ENCODE data around the gene TP53BP2. TPM values are rescaled to one million over a fixed set of nuclear protein-coding genes. Genes with fewer than 3 reads are reported as not detected.

Gene TP53BP2
- total and polyA plus RNA-seq, 10 of the 15 experiments (the other 5 are each of a cell fraction or from before 2014, with no cell fraction given) = 1.6 to 13.7 (median 5.6) TPM

GRCh38 chr1:223796210-223796609 is 49.5 kb downstream of the TP53BP2 start:
- no peaks in the 10 kb centered on the region for H4K20me1 ChIP-seq (ENCODE audit: control insufficient read depth, insufficient read depth)
- intact Hi-C loops (cut with micrococcal nuclease; ENCODE audit: unreplicated experiment) = no loop called here
- ATAC-seq = no peak
- no peak overlapping the region for H2AFZ ChIP-seq (ENCODE audit: control insufficient read depth, low read depth, low read length)
- H3K9me3 ChIP-seq (replicated peaks; ENCODE audit: control insufficient read depth, insufficient read depth, low read length) = no peaks in the 10 kb centered on the region
- H3K4me2 ChIP-seq (ENCODE audit: control insufficient read depth, insufficient read depth) = no peak overlapping the region
- no peak for DNase-seq (ENCODE audit: low read depth, low spot score)
- H3K27me3 ChIP-seq (replicated peaks in 1 of 2; ENCODE audit: control insufficient read depth in 2 of 2, insufficient read depth in 2 of 2, low read length in 1 of 2) = no peaks in the 10 kb centered on the region
- TF ChIP-seq EZH2 (IDR thresholded peaks at IDR 0.05; ENCODE audit: borderline replicate concordance, control insufficient read depth, low read depth, low read length) = no peak
- TF ChIP-seq, protein P1, sequence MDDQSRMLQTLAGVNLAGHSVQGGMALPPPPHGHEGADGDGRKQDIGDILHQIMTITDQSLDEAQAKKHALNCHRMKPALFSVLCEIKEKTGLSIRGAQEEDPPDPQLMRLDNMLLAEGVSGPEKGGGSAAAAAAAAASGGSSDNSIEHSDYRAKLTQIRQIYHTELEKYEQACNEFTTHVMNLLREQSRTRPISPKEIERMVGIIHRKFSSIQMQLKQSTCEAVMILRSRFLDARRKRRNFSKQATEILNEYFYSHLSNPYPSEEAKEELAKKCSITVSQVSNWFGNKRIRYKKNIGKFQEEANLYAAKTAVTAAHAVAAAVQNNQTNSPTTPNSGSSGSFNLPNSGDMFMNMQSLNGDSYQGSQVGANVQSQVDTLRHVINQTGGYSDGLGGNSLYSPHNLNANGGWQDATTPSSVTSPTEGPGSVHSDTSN (IDR thresholded peaks at IDR 0.05; ENCODE audit: insufficient replicate concordance, low read depth, low read length) = no peak
- TF ChIP-seq SP1 (IDR thresholded peaks at IDR 0.05; ENCODE audit: low read depth, low read length) = no peak
- TF ChIP-seq NFIC (IDR thresholded peaks at IDR 0.05; ENCODE audit: low read depth, low read length) = no peak
- TF ChIP-seq ZBTB33 (IDR thresholded peaks at IDR 0.05) = no peak
- TF ChIP-seq, protein P2, sequence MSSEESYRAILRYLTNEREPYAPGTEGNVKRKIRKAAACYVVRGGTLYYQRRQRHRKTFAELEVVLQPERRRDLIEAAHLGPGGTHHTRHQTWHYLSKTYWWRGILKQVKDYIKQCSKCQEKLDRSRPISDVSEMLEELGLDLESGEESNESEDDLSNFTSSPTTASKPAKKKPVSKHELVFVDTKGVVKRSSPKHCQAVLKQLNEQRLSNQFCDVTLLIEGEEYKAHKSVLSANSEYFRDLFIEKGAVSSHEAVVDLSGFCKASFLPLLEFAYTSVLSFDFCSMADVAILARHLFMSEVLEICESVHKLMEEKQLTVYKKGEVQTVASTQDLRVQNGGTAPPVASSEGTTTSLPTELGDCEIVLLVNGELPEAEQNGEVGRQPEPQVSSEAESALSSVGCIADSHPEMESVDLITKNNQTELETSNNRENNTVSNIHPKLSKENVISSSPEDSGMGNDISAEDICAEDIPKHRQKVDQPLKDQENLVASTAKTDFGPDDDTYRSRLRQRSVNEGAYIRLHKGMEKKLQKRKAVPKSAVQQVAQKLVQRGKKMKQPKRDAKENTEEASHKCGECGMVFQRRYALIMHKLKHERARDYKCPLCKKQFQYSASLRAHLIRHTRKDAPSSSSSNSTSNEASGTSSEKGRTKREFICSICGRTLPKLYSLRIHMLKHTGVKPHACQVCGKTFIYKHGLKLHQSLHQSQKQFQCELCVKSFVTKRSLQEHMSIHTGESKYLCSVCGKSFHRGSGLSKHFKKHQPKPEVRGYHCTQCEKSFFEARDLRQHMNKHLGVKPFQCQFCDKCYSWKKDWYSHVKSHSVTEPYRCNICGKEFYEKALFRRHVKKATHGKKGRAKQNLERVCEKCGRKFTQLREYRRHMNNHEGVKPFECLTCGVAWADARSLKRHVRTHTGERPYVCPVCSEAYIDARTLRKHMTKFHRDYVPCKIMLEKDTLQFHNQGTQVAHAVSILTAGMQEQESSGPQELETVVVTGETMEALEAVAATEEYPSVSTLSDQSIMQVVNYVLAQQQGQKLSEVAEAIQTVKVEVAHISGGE (CRISPR knock-in tag; IDR thresholded peaks at IDR 0.05) = no peak
- TF ChIP-seq, protein P3, sequence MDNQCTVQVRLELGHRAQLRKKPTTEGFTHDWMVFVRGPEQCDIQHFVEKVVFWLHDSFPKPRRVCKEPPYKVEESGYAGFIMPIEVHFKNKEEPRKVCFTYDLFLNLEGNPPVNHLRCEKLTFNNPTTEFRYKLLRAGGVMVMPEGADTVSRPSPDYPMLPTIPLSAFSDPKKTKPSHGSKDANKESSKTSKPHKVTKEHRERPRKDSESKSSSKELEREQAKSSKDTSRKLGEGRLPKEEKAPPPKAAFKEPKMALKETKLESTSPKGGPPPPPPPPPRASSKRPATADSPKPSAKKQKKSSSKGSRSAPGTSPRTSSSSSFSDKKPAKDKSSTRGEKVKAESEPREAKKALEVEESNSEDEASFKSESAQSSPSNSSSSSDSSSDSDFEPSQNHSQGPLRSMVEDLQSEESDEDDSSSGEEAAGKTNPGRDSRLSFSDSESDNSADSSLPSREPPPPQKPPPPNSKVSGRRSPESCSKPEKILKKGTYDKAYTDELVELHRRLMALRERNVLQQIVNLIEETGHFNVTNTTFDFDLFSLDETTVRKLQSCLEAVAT (IDR thresholded peaks at IDR 0.05) = no peak
- TF ChIP-seq DPF2 (IDR thresholded peaks at IDR 0.05) = no peak
- no peak for TF ChIP-seq CREM (IDR thresholded peaks at IDR 0.05; ENCODE audit: low read depth)
- TF ChIP-seq MEF2B (IDR thresholded peaks at IDR 0.05; ENCODE audit: partially characterized antibody, poor library complexity, severe bottlenecking) = no peak
- TF ChIP-seq RELA (IDR thresholded peaks at IDR 0.05; ENCODE audit: borderline replicate concordance, partially characterized antibody) = no peak
- TF ChIP-seq ZZZ3 (IDR thresholded peaks at IDR 0.05; ENCODE audit: control insufficient read depth, insufficient read length, low read depth) = no peak
- TF ChIP-seq JUND (IDR thresholded peaks at IDR 0.05; ENCODE audit: low read depth, low read length) = no peak
- in situ Hi-C loops (cut with MboI) = no loop called here
- POLR2A ChIA-PET = no interaction called here
- H3K4me1 ChIP-seq (ENCODE audit: control insufficient read depth, insufficient read depth, low read length) = no peaks in the 10 kb centered on the region
- RAD21 ChIA-PET (ENCODE audit: unreplicated experiment) = no interaction called here
- H3K4me3 ChIP-seq = no peak overlapping the region
- no TSS peak for BruUV-seq (replicated peaks)
- SMC1A ChIA-PET (ENCODE audit: uncharacterized antibody, unreplicated experiment) = no interaction called here
- no peak for FAIRE-seq
- 81% methylated on average over 7 of the region's 7 CpGs for WGBS (ENCODE audit: insufficient coverage, insufficient replicate concordance, low lambda C conversion rate, missing lambda C conversion rate)
- H3K9ac ChIP-seq (ENCODE audit: control insufficient read depth, insufficient read depth, low read length) = no peak overlapping the region
- no peaks in the 10 kb centered on the region for H3K79me2 ChIP-seq (ENCODE audit: control insufficient read depth, insufficient read depth, low read length)
- CTCF ChIA-PET = interaction anchor here (0.6 kb wide), 1 partner anchor 580 kb away, joined by 3 read pairs; no protein-coding TSS in a partner anchor
- peaks cover 4% of the 10 kb centered on the region in 2 experiments; a peak in 3 of 4 replicates for H3K36me3 ChIP-seq (ENCODE audit: control insufficient read depth in 2 of 2, insufficient read depth in 2 of 2, low read length in 1 of 2)
- H3K27ac ChIP-seq (ENCODE audit: control insufficient read depth, insufficient read depth) = no peak overlapping the region

Data from GM12878 (cell line).